GM18498 (cell line): ENCODE measurements around the gene SEMA4D.
A peak's percentile ranks its signal among the peaks of the same experiment; 100 is the strongest.

Experiments used
- ATAC-seq: cut with Tn5 transposase; IDR thresholded peaks from one replicate; pipeline ENCODE4 v1.9.1; 2021; ENCODE audit warnings: mild to moderate bottlenecking, moderate library complexity; ENCODE audit not compliant: unreplicated experiment

SEMA4D gene

GRCh38 chr9:89414670-89415324, 83.1 kb downstream of the SEMA4D start:
- no peak for ATAC-seq

- ATAC-seq = no peak
Observed at GRCh38 chr9:89413963-89414638, 83.8 kb downstream of the SEMA4D start.

GRCh38 chr9:89412951-89413350, 85.0 kb downstream of the SEMA4D start:
- no peak for ATAC-seq

GRCh38 chr9:89412541-89412940, 85.4 kb downstream of the SEMA4D start:
- no peak for ATAC-seq

GRCh38 chr9:89411759-89412158, 86.2 kb downstream of the SEMA4D start:
- no peak for ATAC-seq

GRCh38 chr9:89410641-89411350, 87.1 kb downstream of the SEMA4D start:
- no peak for ATAC-seq

GRCh38 chr9:89410022-89410421, 87.9 kb downstream of the SEMA4D start:
- ATAC-seq = no peak

- ATAC-seq = no peak
Observed at GRCh38 chr9:89409466-89409865, 88.4 kb downstream of the SEMA4D start.

- peak; percentile 43 for ATAC-seq
Observed at GRCh38 chr9:89408628-89409101, 89.2 kb downstream of the SEMA4D start.

GRCh38 chr9:89407070-89407469, 90.8 kb downstream of the SEMA4D start:
- no peak for ATAC-seq

- ATAC-seq = peak; percentile 66
Observed at GRCh38 chr9:89405826-89406225, 92.1 kb downstream of the SEMA4D start.

GRCh38 chr9:89404074-89404473, 93.8 kb downstream of the SEMA4D start:
- no peak for ATAC-seq

- ATAC-seq = no peak
Observed at GRCh38 chr9:89402695-89403427, 95.1 kb downstream of the SEMA4D start.

- ATAC-seq = peak; percentile 84
Observed at GRCh38 chr9:89400403-89401116, 97.4 kb downstream of the SEMA4D start.

GRCh38 chr9:89398621-89399020, 99.3 kb downstream of the SEMA4D start:
- no peak for ATAC-seq

- ATAC-seq = no peak
Observed at GRCh38 chr9:89397471-89397870, 100.4 kb downstream of the SEMA4D start.

GRCh38 chr9:89395931-89396710, 101.8 kb downstream of the SEMA4D start:
- no peak for ATAC-seq

- ATAC-seq = no peak
Observed at GRCh38 chr9:89394412-89394811, 103.5 kb downstream of the SEMA4D start.

- ATAC-seq = no peak
Observed at GRCh38 chr9:89391585-89391984, 106.3 kb downstream of the SEMA4D start.
